ENCODE data around the gene CDC42EP5. TPM values are rescaled to one million over a fixed set of nuclear protein-coding genes. Genes with fewer than 3 reads are reported as not detected.

CDC42EP5 gene
- total and polyA plus RNA-seq, 2 donors (not counting 1 experiment from before 2014, with no cell fraction given) = not detected

DNA sequence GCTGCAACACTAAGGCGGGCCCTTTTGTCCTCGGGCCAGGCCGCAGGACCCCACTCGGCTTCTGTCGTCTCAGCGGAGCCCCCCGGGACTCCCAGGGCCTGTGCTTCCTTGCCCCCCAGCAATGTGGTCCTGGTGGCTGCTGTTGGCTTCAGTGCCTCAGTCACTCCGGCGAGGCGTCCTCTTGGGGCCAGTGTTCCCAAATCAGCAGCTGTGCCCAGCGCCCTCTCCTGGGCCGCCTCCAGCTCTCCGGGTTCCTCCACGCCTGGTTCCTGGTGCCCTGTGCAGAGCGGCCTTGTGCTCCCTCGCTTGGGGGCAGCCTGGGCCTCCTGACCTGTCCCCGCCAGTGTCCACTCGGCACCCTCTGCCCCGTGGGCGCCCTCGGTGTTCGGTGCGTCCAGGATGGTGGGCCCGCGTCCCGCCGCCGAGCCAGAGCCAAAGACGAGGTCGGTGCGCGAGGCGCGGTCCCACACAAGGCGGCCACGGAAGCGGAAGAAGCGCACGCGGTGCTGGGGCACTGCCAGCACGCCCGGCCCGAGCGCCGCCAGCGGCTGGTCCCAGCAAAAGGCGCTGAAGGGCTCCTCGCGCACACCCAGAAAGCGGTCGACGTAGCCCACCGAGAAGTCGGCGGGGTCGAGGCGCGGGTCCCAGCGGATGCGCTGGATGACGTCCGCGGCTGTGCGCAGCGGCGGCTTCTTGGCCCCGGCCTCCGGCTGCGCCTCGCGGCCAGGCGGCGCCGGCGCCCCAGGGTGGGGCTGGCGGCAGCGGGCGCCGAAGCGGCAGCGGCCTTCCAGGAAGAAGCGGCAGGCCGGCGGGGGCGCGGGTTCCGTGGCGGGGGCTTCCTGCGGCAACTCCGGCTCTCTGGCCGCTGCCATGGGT is 10.2 kb downstream of the CDC42EP5 start:
- ChIA-PET CTCF (no interaction called here), POLR2A (interaction anchor here (0.5 to 1.7 kb wide), 5 partner anchors 14 to 264 kb away, joined by 3 to 8 read pairs (median 5); partner anchors contain the start of gene LENG8)
- peak overlapping the region; percentile 67 for H2AFZ ChIP-seq (ENCODE audit: insufficient read depth, low read depth, low read length, poor library complexity, severe bottlenecking)
- DNase-seq = peak; percentile 87
- peaks cover 50% of the 10 kb centered on the region for H4K20me1 ChIP-seq (ENCODE audit: control insufficient read depth, insufficient read depth, low read length, poor library complexity, severe bottlenecking)
- Mint-ChIP-seq H3K27me3 (no peaks in the 10 kb centered on the region), H3K4me3 (peak overlapping the region; percentile 91), H3K27ac (peak overlapping the region; percentile 81), H3K4me1 (peaks cover 23% of the 10 kb centered on the region), H3K9me3 (ENCODE audit: insufficient read depth) (no peaks in the 10 kb centered on the region)
- no peaks in the 10 kb centered on the region for H3K27me3 ChIP-seq (replicated peaks in 1 of 4; ENCODE audit: control extremely low read depth in 1 of 4, control insufficient read depth in 3 of 4, insufficient read depth in 4 of 4, low read length in 3 of 4)
- TF ChIP-seq EZH2 (IDR thresholded peaks at IDR 0.05; ENCODE audit: borderline replicate concordance, insufficient read depth, low read depth, low read length, poor library complexity, severe bottlenecking) = no peak
- TF ChIP-seq, protein P1, sequence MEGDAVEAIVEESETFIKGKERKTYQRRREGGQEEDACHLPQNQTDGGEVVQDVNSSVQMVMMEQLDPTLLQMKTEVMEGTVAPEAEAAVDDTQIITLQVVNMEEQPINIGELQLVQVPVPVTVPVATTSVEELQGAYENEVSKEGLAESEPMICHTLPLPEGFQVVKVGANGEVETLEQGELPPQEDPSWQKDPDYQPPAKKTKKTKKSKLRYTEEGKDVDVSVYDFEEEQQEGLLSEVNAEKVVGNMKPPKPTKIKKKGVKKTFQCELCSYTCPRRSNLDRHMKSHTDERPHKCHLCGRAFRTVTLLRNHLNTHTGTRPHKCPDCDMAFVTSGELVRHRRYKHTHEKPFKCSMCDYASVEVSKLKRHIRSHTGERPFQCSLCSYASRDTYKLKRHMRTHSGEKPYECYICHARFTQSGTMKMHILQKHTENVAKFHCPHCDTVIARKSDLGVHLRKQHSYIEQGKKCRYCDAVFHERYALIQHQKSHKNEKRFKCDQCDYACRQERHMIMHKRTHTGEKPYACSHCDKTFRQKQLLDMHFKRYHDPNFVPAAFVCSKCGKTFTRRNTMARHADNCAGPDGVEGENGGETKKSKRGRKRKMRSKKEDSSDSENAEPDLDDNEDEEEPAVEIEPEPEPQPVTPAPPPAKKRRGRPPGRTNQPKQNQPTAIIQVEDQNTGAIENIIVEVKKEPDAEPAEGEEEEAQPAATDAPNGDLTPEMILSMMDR (IDR thresholded peaks at IDR 0.05) = no peak
- peak overlapping the region; percentile 81 for H3K9ac ChIP-seq (ENCODE audit: low read length)
- peaks cover 0 to 38% of the 10 kb centered on the region in 2 experiments for H3K36me3 ChIP-seq (replicated peaks in 1 of 2; ENCODE audit: control extremely low read depth in 1 of 2, control insufficient read depth in 1 of 2, extremely low read depth in 1 of 2, insufficient read depth in 2 of 2, low read length in 1 of 2)
- ATAC-seq (ENCODE audit: low read depth) = peak; percentile 16
- intact Hi-C loops (cut with micrococcal nuclease) = loop anchor here (1.0 to 5.0 kb wide), 2 partner anchors 14 to 596 kb away; partner anchors contain the start of genes LENG8 and MYADM
- WGBS (ENCODE audit: insufficient coverage) = 11% methylated on average over 91 of the region's 91 CpGs
- H3K4me3 ChIP-seq (ENCODE audit: control extremely low read depth in 1 of 5, extremely low read depth in 1 of 5, insufficient read depth in 1 of 5, low read depth in 2 of 5, low read length in 4 of 5) = peak overlapping the region in 4 of 5 experiments; percentile 72 to 88 (median 76)
- H3K27ac ChIP-seq (ENCODE audit: low read length in 2 of 2) = peak overlapping the region; percentile 84 to 85
- peaks cover 0 to 26% (median 0%) of the 10 kb centered on the region in 3 donors for H3K9me3 ChIP-seq (ENCODE audit: control extremely low read depth in 1 of 3, control insufficient read depth in 2 of 3, insufficient read depth in 1 of 3, low read length in 2 of 3)
- H3K79me2 ChIP-seq (ENCODE audit: control insufficient read depth, insufficient read depth, low read length) = peaks cover 19% of the 10 kb centered on the region
- H3K4me1 ChIP-seq (ENCODE audit: control insufficient read depth in 2 of 2, insufficient read depth in 2 of 2, low read length in 2 of 2) = peaks cover 16 to 29% of the 10 kb centered on the region in 2 donors
- H3K4me2 ChIP-seq (replicated peaks; ENCODE audit: low read depth, low read length, poor library complexity, severe bottlenecking) = peak overlapping the region; percentile 100

Measured in B cell (primary cell).